GM18499 (cell line): ENCODE results near the gene ZMIZ1.

Source experiments
- ATAC-seq: cut with Tn5 transposase; IDR thresholded peaks from one replicate; pipeline ENCODE4 v1.9.1; 2021; ENCODE audit warnings: moderate number of reproducible peaks; ENCODE audit not compliant: insufficient read depth, unreplicated experiment

The ZMIZ1 gene

DNA sequence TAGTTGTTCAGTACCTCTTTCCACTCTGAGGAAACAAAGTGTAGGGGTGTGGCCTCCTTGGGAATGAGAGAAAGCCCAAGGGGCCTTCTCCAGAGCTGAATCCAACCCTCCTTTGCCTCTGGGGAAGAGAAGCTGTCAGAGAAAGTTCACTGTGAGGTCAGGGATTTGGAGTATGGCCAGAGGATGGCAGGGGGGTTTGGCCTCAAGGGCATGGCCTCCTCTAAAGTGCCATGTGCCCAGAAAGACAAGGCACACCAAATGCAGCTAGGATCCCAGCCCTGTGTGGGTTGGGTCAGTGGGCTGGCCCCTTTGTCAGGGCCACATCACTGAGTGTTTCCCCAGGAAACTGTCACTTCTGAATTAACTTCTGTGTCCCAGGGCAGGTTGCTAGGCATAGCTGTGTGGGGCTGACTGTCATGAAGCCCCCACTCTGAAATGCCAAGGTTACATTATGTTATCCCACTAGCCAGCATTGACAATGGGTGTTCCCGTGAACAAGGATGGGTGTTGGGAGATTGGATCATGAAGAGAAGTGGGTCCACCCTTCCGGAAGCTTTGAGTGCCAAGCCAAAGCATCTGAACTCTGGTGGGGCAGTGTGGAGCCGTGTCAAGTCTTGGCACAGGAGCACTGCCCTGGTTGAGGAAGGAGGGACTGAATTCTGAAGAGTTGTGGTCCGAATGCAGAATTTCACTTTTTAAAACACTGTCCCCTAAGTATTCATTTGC, 123.3 kb downstream of the ZMIZ1 start:
- ATAC-seq, result no peak

DNA sequence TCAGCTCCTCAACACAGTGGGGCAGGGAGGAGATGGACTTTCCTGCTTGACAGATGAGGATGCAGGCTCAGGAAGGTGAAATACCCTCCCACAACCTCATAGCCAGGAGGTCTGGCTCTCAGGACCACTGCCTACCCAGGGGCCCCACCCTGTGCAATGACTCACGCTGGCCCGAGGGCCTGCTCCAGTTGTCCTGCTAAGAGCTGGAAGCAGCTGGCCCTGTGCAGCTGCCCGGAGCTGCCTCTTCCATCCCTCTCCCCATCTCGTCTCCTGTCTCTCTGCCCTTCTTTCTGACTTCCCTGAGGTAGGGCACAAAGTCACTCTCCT, 123.9 kb downstream of the ZMIZ1 start:
- no peak for ATAC-seq

DNA sequence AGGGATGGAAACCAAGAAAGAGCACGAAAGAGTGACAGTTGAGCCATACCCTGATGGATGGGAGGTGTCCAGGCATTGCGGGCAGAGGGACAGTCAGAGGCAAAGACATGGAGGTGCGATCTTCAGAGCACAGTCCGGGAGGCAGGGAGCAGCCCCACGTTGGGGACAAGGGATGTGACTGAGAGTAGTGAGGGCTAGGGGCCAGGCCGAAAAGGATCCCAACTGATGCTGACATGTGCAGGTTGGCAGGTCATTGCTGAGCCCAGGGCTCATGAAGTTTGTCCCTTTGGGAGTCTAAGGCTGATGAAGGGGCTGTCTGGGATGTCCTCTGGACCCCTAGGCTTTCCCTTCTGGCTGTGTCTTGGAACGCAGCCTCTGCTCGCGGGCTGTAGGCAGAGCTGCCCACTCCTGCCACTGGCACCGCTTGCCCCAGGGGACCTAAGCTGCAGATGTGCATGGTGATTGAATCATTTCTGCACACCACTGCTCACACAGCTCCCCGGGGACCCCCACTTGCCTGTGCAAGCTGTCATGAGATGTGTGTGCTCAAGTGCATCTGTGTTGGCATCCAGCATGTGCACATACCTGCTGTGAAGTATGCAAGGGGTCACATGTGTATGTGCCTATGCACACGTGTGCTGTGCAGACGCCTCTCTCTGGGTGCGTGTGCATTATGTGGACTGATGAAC, 125.1 kb downstream of the ZMIZ1 start:
- no peak for ATAC-seq

DNA sequence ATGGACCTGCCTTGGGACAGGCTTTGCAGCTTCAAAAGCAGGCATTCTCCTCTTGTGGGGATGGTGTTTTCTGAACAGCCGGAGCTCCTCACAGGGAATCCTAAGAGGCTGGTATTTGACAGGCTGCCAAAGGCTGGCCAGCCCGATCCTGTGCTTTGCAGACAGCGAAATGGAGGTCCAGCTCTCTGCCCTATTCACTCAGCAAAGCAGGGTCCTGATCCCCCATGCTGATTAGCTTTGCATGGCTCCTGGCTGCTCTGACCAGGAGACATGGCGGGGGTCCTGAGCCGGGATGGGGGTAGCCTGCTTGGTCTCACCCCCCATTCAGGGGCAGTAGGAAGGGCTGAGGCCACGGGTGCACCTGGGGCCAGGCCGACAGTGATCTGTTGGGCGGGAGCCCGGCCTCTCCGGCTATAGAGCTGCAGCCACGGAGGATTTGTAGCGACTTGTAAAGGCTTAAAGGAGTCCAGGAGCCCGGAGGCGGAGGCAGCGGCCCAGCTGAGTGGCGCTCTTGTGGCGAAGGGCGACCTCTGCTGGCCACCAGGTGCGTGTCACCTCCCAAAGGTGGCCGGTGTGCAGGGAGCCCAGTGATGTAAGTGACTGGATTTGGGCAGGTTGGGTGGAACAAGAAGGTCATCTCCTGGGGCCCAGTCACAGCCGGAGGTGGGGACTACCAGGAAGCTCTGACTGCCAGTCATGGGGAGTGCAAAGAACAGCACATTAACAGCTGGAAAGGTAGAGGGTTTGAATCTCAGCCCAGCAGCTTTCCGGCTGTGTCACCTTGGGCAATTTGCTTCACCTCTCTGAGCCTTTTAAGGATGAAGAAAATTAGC, 126.5 kb downstream of the ZMIZ1 start:
- ATAC-seq, result peak; percentile 57

DNA sequence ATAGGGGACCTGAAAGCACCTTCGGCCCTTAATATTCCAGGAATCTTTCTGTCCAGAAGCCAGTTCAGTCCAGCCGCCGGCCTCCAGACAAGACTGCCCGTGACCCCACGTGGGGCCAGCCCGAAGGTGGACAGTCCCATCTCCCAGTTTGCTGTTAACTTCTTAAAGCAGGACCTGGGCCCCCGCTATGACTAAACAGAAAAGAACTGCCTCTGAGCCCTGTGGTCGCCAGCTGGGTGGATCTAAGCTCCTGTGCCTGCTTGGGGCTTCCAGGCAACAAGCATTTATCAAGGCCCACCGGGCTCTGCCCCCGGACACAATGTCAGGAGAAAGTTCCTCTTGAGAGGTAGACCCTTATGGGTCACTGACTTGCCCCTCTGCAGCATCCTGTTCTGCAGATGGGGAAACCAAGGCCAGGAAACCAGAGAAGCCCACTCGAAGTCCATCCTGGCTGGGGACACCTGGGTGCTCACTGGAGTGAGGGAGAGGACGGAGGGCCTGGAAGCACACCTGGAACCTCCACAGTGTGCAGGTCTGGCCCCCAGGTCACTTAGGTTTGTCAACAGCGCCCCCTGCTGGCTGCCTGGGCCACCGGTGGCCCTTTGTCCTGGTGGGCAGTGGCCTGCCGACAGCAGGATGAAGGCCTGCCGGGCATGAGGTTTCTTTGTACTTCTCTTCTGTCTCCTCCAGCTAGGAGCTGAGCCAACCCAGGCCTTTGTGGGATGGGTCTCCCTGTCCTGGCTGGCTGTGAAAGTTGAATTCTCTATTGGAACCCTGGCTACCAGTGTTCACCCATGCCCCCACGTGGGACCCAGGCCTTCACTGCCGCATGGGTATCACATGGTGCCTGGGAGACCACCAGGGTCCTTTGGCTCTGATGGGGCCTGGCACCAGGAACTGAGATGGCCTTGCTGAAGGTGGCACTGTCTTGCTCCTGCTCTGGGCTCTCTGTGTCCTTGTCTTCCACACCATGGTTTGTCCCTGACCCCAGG, 128.0 kb downstream of the ZMIZ1 start:
- ATAC-seq, result no peak

DNA sequence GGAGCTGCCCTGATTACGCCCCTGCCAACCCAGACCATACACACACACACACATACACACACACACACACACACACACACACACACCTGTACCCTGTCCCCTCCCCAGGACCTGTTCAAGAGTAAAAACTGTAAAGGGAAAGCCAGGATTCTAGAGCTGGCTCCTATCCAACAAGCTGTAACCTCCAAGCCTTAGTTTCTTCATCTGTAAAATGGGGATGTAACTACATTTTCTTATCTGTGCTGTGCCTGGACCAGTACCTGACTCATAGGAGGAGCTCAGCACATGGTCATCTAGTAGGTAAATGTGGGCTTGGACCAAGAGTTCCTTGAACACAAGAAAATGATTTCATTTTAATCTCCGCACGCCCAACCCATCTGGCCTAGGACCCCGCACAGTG, 128.8 kb downstream of the ZMIZ1 start:
- ATAC-seq, result no peak

DNA sequence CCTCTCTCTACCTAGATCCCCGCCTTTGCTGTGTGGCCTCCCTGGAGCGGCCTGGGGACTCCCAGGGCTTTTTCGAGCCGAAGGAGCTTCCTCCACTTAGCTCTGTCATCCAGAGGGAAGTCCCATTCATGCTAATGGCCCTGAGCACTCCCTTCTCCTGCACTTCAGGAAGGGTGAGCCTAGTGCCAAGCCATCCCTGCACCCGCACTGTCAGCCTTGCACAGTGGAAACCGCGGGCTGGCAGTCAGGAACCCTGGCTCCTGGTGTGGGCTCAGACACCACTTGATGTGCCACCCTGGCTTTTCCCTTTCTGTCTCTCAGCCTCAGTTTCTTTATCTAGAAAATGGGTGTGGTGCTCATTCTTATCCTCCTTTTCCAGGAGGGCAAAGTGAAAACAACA, 131.6 kb downstream of the ZMIZ1 start:
- no peak for ATAC-seq

DNA sequence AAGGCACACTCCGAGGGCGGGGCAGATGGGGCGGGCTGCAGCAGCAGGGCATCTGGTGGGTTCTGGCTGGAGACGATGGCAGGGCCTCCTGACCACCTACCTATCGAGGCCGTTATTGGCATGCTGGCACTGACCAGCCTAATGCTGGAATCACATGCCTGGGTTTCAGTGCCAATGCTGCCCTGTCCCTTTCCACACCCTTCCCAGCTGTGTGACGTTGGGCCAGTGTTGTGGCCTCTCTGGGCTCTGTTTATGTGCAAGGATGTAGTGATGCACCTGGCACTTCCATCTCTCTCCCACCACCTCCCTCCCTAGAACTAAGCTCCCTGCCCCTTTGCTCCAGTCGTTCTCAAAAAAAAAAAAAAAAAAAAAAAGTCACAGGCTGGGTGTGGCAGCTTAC, 132.9 kb downstream of the ZMIZ1 start:
- ATAC-seq, result no peak

DNA sequence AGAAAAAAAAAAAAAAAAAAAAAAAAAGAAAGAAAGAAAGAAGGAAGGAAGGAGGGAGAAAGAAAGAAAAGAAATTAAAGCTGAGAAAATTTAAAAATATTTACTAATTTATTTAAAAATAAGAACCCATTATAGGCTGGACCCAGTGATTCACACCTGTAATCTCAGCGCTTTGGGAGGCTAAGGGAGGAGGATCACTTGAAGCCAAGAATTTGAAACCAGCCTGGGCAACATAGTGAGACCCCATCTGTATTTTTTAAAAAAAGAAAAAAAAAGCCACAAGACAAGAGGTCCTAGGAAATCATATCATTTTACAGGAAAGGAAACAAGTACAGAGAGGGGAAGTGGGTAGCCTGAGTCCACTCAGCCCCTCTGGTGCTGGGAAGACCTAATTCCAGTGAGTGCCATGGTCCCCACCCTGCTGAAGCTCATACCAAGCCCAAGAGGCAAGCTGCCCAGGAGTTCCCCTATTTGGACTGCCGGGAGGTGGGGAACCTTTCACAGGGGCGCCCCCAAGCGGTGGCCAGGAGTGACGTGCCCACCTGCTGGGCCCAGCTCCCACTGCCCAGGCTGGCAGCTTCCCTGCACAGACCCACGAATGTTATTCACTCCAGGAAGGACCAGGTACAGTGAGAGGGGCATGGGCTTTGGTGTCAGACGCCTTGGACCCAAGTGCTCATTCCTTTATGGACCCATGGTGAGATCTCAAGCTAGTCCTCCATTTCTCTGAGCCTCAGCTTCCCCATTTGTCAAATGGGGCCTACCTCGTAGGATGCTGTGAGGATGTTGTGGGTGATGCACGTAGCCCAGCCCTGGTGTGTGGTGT, 133.6 kb downstream of the ZMIZ1 start:
- ATAC-seq, result no peak

DNA sequence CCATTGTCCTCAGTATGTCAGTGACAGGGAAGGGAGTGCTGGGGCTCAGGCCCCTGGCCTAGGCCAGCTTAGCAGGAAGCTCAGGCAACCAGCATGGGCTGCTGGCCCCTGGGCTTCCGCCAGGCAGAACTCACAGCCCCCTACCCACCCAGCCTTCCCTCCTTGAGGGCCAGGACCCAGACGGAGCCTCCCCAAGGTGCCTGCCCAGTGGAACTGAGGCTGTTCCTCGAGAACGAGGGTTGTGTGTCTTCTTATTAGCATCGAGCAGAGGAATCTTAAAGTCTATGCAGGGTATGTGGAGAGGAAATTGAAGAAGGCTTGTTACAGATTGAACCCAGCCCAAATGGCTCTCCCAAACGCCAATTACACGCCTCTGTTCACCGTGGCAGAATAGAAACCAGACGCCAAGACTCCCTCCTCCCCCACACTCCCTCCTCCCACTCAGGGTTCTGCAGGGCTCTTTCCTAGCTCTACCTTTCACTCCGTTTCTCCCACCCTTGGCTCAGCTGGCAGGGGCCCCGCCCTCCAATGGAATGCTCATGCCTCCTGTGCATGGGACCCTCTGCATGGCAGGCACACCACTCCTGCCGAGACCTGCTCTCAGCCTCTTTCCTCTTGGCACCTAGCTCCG, 134.4 kb downstream of the ZMIZ1 start:
- no peak for ATAC-seq

DNA sequence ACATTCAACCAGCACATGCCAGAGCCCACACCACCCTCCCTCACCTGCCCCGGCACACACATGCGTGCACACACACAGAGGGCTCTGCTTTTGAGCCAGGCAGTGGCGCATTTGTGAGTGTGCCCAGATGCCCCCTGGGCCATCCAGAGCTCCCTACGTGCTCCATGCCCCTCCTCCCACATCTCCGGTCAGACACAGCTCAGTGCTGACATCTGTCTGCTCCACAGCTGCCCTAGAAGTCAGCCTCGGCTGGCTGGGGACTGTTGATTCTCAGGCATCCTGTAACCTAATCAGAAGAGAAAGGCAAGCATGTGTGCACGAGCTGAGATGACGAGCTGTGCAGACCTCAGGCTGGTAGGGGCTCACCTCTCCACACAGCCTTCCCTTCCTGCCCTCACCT, 135.1 kb downstream of the ZMIZ1 start:
- ATAC-seq, result no peak

DNA sequence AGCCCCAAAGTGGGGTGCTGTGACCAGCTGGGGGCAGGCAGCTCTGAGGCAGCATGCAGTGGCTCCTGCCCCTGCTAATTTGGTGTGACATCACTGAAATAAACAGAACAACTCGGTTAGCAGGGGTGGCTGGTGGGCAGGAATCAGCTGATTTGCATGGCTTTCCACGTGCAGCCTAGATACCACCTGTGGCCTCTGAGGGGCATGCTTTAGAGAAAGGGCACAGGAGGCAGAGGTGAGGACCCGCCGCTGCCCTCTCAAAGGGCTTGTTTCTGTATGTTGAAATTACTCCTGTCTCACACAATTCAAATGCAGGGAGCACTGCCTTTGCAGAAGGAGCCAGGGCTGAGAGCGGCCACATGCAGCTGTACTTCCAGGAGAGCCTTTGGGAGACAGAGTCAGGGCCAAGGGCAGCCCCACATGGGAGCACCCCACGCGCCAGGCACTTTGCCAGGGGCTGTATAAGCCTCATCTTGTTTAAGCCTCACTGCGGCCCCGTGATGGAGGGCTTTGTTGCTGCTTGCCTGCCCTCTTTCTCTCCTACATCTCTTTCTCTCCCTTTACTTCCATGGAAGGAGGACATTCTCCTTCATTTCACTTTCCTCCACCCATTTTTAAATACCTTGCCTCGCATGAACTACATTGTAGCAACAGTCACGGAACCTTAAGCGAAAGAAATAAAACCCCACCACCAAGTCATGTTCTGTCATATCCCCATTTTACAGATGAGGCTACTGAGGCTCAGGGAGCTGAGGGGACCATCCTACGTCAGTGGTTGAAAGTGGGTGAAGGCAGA, 137.7 kb downstream of the ZMIZ1 start:
- ATAC-seq, result no peak

DNA sequence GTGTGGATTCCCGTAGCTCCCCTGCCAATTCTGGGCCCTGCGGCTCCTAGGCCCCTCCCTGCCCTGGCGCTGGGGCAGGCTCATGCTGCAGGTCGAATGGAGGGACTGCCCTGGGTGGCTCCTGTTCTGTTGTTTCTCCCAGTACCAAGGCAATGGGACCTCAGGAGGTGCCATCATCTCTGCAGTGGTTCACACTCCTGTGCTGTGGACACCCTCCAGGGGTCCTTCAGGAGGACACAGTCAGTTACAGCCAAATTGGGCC, 138.3 kb downstream of the ZMIZ1 start:
- no peak for ATAC-seq

DNA sequence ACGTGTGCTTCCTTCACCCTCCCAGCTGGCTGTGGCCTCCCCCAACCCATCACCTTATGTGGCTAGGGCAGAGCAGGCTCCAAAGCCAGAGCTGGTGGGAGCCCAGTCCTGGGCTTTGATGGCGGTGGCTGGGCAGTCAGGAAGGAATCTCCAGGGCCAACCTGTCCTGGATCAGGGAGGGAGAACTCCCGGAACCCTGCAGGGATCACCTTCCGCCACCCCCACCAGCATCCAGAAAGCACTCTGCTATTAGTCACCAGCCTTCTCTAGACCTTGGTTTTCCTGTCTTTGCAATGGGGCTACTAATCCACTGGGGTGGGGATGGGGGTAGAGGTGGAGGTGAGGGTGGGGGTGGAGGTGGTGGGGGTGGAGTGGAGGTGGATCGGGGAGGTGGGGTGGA, 139.0 kb downstream of the ZMIZ1 start:
- no peak for ATAC-seq

DNA sequence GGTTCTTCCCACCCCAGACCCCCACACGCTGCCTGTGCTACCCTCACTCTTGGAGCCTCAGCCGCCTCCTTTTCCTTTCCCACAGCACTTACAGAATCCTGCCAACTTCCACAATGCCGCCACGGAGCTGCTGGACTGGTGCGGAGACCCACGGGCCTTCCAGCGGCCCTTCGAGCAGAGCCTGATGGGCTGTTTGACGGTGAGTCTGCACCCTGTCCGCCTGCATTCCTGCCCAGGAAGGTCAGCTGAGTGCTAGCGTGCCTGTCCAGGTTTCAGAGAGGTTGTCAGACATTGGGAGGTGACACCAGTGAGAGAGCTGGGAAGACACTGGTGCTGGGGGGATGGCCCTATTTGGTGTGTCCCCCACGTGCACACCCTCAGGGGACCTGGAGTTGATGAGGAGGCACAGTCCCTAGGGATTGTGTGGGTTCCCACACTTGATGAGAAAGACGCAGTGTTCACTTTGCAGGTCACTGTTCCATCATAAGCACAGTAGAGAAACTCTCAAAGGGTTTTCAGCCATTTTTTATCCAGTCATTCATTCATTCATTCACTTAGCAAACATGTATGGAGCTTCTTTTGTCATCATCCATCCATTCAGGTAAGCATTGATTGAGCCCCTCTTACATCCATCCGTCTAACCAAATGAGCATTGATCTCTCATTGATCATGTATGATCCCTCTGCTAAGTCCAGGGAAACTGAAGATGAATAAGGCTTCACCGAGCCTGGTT, 139.7 kb downstream of the ZMIZ1 start:
- ATAC-seq, result no peak

DNA sequence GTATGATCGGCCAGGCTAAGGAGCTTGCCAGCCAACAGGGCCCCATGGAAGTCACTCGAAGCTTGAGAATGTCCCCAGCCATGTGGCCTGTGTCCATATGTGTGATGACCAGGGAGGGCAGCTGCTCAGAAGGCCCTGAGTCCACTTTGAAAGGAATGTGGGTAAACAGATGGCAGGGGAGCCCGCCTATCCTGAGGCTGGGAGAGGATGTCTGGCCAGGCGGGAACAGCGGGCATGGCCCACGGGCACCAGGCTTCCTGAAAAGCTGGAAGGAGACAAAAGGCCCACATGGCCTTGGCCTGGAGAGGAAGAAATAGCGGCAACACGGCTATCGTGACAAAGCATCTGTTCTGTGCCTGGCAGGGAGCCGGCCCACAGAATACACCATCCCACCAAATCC, 140.6 kb downstream of the ZMIZ1 start:
- ATAC-seq, result no peak

DNA sequence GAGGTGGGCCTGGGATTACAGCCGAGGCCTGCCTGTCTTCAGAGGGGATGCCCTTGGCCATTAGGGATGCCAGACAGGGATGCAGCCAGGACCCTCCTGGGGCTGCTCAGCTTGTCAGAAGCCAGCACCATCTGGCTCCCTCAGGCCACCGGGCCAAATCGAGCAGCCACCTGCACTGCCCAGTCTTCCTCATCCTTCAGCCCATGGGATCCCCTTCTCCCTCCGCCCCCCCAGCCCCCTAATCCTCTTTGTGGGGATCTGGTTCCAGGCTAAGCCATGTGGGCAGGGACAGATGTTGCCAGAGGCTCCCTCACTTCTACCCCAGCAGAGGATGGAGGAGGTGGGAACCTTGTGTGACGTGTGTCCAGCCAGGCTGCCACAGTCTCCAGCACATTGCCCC, 141.1 kb downstream of the ZMIZ1 start:
- ATAC-seq, result no peak

DNA sequence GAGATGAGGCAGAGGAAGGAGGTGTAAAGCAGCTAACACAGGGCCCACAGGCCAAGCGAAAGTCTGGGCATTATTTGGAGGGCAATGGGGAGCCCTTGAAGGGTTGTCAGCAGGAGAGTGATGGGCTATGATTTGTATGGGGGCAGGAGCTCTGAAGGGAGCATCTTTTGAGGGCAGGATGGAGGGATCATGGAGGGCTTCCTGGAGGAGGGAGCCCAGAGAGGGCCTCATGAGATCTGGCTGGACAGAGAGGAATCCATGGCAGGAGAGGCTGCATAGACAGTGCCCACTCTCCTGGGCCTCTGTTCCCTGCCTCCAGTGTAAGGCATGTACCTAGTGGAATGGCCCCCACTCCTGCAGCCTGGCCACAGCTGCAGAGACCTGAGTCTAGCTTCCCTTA, 141.9 kb downstream of the ZMIZ1 start:
- ATAC-seq, result no peak
